Mammary epithelial cell (primary cell): ENCODE results near the gene UMAD1.

Experiments used
- CTCF ChIP-seq, 2 donors: IDR thresholded peaks in 1 of 2; conservative IDR thresholded peaks in 1 of 2; 2 replicates each; pipeline ENCODE4 v1.5.1; 2011 to 2012; ENCODE audit warnings: inconsistent platforms in 2 of 2, low read length in 2 of 2, mild to moderate bottlenecking in 2 of 2, control low read depth in 1 of 2, low read depth in 1 of 2; ENCODE audit not compliant: insufficient read depth in 1 of 2; ENCODE audit errors: extremely low read depth in 1 of 2
- EZH2 ChIP-seq: IDR thresholded peaks from 2 replicates; pipeline ENCODE4 v1.6.1; 2012; ENCODE audit warnings: low read length, inconsistent platforms, borderline replicate concordance

- TF ChIP-seq CTCF (conservative IDR thresholded peaks at IDR 0.05 in 1 of 2, IDR thresholded peaks at IDR 0.05 in 1 of 2; ENCODE audit: extremely low read depth in 1 of 2, insufficient read depth in 1 of 2, low read depth in 1 of 2, low read length in 2 of 2) (no peak), EZH2 (no peak)
Measured at GRCh38 chr7:7665031-7665430, 24.5 kb downstream of the UMAD1 start.
